Epithelial cell of esophagus (primary cell): ENCODE measurements around the gene TEX52.
"Not testable (repeated sequence)": the region's sequence is repeated elsewhere in the genome, so short reads cannot be mapped to it uniquely, and the experiment has no call there.

Source experiments
- DNase-seq: peaks from one replicate; pipeline ENCODE4 v3.0.0; 2010; ENCODE audit warnings: low read depth
- H3K4me3 ChIP-seq: 2 replicates; pipeline ENCODE4 v1.5.1; 2011; ENCODE audit warnings: mild to moderate bottlenecking, low read length, control low read depth
- TF ChIP-seq, protein P1 (sequence below): IDR thresholded peaks from 2 replicates; pipeline ENCODE4 v1.5.1; 2011; ENCODE audit warnings: low read depth, mild to moderate bottlenecking, low read length, control low read depth, inconsistent platforms; ENCODE audit not compliant: insufficient read depth; ENCODE audit errors: missing control alignments

TEX52 gene

GRCh38 chr12:2884810-2885209 is 28.0 kb upstream of the TEX52 start:
- TF ChIP-seq, protein P1, sequence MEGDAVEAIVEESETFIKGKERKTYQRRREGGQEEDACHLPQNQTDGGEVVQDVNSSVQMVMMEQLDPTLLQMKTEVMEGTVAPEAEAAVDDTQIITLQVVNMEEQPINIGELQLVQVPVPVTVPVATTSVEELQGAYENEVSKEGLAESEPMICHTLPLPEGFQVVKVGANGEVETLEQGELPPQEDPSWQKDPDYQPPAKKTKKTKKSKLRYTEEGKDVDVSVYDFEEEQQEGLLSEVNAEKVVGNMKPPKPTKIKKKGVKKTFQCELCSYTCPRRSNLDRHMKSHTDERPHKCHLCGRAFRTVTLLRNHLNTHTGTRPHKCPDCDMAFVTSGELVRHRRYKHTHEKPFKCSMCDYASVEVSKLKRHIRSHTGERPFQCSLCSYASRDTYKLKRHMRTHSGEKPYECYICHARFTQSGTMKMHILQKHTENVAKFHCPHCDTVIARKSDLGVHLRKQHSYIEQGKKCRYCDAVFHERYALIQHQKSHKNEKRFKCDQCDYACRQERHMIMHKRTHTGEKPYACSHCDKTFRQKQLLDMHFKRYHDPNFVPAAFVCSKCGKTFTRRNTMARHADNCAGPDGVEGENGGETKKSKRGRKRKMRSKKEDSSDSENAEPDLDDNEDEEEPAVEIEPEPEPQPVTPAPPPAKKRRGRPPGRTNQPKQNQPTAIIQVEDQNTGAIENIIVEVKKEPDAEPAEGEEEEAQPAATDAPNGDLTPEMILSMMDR, result no peak
- DNase-seq, result no peak
- H3K4me3 ChIP-seq, result no peak overlapping the region

GRCh38 chr12:2879853-2880252 is 23.0 kb upstream of the TEX52 start:
- no peak for DNase-seq
- TF ChIP-seq, protein P1, result no peak
- no peak overlapping the region for H3K4me3 ChIP-seq

GRCh38 chr12:2877953-2878732 is 21.3 kb upstream of the TEX52 start:
- peak overlapping the region; percentile 77 for H3K4me3 ChIP-seq
- TF ChIP-seq, protein P1, result no peak
- peak; percentile 40 for DNase-seq

GRCh38 chr12:2877047-2877952 is 20.5 kb upstream of the TEX52 start, which contains the start of the genes FOXM1 and RHNO1:
Gene FOXM1 (minus strand): TSS chr12:2877174. CDS start chr12:2874478, 2,696 bp downstream.
Gene RHNO1 (plus strand): TSS chr12:2877223. CDS start chr12:2885367, 8,144 bp downstream.
- DNase-seq, result peak; percentile 89

GRCh38 chr12:2876431-2877046 is 19.7 kb upstream of the TEX52 start:
- peak overlapping the region; percentile 77 for H3K4me3 ChIP-seq
- DNase-seq, result peak; percentile 28
- TF ChIP-seq, protein P1, result no peak

More at GRCh38 chr12:2877047-2877952, 20.5 kb upstream of the TEX52 start, which contains the start of the genes FOXM1 and RHNO1:
- peak within 1 kb of the TSS; percentile 77 for H3K4me3 ChIP-seq
- TF ChIP-seq, protein P1, result no peak

GRCh38 chr12:2868986-2869632 is 12.3 kb upstream of the TEX52 start:
- not testable (repeated sequence) for H3K4me3 ChIP-seq, DNase-seq
